ENCODE data around the gene MS4A4E.
"Not testable (repeated sequence)": the region's sequence is repeated elsewhere in the genome, so short reads cannot be mapped to it uniquely, and the experiment has no call there.

The MS4A4E gene

DNA sequence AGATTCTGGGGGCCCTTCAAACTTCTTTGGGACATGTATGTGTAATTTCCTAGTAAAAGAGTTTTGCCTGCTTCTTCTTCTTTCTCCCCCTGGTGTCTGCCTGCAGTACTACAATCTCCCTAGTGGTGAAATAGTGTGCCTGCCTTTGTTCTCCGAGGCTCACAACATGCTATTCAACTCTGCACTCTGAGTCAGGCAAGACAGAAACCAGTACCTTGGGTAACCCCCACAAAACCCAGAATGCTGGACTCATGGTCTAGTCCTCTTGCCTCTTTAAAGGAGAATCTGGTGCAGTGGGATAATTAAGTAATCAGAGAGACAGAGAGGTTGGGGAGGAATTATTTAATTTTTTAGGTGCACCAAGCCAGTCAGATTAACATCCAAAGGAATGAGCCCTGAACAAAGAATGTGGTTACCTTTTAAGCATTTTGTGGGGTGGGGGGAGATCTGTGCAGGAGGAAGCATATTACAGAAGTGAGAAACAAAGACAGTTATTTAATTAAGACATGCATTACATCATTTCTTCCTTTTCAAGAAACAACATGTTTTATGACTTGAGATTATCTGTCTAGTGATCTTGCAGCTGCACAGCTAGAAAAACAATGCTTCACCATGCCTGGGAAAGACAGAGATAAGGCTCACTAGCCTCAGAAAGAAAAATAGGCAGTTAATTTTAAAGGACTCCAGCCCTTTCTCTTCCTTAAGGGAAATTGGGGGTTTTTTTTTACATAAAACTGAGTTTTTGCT is 49.1 kb downstream of the MS4A4E start:
- peak; percentile 42 for DNase-seq (ENCODE audit: low read depth)
- TF ChIP-seq, protein P1, sequence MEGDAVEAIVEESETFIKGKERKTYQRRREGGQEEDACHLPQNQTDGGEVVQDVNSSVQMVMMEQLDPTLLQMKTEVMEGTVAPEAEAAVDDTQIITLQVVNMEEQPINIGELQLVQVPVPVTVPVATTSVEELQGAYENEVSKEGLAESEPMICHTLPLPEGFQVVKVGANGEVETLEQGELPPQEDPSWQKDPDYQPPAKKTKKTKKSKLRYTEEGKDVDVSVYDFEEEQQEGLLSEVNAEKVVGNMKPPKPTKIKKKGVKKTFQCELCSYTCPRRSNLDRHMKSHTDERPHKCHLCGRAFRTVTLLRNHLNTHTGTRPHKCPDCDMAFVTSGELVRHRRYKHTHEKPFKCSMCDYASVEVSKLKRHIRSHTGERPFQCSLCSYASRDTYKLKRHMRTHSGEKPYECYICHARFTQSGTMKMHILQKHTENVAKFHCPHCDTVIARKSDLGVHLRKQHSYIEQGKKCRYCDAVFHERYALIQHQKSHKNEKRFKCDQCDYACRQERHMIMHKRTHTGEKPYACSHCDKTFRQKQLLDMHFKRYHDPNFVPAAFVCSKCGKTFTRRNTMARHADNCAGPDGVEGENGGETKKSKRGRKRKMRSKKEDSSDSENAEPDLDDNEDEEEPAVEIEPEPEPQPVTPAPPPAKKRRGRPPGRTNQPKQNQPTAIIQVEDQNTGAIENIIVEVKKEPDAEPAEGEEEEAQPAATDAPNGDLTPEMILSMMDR (conservative IDR thresholded peaks at IDR 0.05; ENCODE audit: control insufficient read depth, insufficient read depth, low read depth, low read length) = peak; percentile 85
- H3K4me3 ChIP-seq (ENCODE audit: control insufficient read depth, low read depth, low read length) = no peak overlapping the region

DNA sequence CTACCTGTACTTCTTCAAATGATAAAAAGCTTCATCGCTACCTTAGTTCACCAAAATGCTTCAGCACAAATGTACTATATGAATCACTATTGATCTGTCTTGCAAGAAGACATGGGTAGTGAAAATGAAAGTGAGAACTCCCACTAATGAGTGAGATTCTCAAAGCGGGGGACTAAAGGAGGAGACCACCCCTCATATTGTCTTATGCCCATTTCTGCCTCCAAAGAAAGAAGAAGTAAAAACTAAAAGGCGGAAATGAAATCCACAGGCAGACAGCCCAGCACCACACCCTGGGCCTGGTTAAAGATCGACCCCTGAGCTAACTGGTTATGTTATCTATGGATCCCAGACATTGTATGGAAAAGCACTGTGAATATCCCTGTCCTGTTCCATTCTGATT is 50.4 kb downstream of the MS4A4E start:
- H3K4me3 ChIP-seq (ENCODE audit: control insufficient read depth, low read depth, low read length); DNase-seq (ENCODE audit: low read depth): not testable (repeated sequence)

DNA sequence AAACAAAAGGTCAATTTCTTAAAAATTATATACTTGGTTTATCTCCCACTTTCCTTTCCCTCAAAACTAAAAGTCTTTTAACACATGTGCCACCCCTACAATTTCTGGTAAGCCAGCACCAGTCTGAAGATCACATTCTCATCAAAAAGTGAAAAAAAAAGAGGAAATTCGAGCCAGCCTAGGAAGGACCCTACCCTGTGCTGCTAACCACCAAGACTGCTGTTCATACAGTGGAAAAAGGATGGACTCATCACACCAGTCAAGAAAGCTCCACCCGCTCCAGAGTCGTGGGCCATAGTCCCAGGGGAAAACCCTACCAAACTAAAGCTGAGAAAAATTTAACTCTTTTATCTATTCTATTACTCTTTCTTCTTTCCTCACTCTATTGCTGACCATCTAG is 54.5 kb downstream of the MS4A4E start:
- H3K4me3 ChIP-seq (ENCODE audit: control insufficient read depth, low read depth, low read length); DNase-seq (ENCODE audit: low read depth): not testable (repeated sequence)

DNA sequence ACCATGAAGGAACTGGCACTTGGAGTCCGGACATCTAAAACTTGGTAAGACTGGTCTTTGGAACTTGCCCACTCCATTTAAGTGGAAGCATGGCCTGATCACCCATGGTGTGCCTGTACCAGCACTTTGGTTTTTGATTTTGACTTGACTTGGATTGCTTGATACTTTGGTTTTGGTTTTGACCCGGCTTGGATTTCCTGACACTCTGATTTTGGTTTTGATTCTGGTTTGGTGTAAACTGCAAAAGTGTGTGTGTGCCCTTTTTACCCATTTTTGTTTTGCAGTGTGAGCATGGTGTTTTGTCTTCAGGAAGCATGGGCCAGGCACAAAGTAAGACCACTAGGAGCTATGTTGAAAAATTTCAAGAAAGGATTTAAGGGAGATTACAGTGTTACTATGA is 56.8 kb downstream of the MS4A4E start:
- H3K4me3 ChIP-seq (ENCODE audit: control insufficient read depth, low read depth, low read length); DNase-seq (ENCODE audit: low read depth): not testable (repeated sequence)

DNA sequence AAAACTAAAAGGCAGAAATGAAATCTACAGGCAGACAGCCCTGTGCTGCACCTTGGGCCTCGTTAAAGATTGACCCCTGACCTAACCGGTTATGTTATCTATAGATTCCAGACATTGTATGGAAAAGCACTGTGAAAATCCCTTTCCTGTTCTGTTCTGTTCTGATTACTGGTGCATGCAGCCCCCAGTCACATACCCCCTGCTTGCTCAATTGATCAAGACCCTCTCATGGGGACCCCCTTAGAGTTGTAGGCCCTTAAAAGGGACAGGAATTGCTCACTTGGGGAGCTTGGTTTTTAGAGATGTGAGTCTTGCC is 57.5 kb downstream of the MS4A4E start:
- DNase-seq (ENCODE audit: low read depth); H3K4me3 ChIP-seq (ENCODE audit: control insufficient read depth, low read depth, low read length): not testable (repeated sequence)

DNA sequence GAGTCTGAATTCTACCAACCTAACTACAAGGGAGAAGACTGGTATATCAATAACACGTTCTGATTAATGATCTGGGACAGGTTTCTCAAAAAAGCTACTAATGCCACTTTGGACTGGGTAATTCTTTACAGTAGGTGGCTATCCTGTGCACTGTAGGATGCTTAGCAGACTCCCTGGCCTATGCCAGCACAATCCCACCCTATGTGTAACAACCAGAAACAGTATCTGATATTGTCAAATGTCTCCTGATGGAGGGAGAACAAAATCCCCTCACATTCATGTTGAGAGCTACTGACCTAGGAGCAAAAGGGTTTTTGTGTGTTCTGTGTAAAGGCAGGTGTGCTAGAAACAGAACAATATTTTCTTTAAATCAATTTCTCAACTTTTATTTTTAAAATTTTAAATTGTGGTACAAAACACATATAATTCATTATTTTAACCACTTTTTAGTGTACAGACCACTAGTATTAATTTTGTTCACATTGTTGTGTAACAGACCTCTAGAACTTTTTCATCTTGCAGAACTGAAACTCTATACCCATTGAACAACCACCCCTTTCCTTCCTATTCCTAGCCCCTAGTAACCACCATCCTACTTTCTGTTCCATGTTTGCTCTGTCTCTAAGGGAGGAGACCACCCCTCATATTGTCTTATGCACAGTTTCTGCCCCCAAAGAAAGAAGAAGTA is 58.0 kb downstream of the MS4A4E start:
- DNase-seq (ENCODE audit: low read depth) = no peak
- no peak overlapping the region for H3K4me3 ChIP-seq (ENCODE audit: control insufficient read depth, low read depth, low read length)
- TF ChIP-seq, protein P1 (conservative IDR thresholded peaks at IDR 0.05; ENCODE audit: control insufficient read depth, insufficient read depth, low read depth, low read length) = no peak

DNA sequence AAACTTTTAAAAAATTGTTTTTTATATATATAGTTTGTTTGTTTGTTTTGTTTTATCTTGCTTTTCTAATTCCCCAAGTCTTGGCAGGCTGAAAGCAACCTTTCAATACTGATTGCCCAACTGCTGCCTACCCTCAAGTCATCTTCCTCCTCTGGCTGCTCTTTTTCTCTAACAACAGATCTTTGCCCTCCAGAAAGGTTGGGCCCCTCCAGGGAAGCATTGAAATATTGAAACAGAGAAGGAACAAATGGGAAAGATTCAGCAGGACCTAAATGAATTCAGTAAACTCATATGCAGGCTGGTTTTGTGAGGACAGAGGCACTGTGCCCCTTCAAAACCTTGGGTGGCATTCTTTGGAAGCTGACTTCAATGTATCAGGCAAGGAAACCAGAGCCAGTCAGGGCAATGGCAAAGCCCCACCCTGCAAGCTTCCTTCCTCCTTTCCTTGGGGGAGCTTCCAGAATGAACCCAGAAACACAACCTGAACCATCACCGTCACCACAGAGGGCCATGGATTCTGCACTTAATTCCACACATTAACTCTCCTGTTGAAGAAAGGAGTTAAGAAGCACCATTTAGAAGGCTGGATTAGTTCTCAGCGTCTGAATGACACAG is 59.2 kb downstream of the MS4A4E start:
- no peak overlapping the region for H3K4me3 ChIP-seq (ENCODE audit: control insufficient read depth, low read depth, low read length)
- TF ChIP-seq, protein P1 (conservative IDR thresholded peaks at IDR 0.05; ENCODE audit: control insufficient read depth, insufficient read depth, low read depth, low read length) = no peak
- DNase-seq (ENCODE audit: low read depth) = no peak

DNA sequence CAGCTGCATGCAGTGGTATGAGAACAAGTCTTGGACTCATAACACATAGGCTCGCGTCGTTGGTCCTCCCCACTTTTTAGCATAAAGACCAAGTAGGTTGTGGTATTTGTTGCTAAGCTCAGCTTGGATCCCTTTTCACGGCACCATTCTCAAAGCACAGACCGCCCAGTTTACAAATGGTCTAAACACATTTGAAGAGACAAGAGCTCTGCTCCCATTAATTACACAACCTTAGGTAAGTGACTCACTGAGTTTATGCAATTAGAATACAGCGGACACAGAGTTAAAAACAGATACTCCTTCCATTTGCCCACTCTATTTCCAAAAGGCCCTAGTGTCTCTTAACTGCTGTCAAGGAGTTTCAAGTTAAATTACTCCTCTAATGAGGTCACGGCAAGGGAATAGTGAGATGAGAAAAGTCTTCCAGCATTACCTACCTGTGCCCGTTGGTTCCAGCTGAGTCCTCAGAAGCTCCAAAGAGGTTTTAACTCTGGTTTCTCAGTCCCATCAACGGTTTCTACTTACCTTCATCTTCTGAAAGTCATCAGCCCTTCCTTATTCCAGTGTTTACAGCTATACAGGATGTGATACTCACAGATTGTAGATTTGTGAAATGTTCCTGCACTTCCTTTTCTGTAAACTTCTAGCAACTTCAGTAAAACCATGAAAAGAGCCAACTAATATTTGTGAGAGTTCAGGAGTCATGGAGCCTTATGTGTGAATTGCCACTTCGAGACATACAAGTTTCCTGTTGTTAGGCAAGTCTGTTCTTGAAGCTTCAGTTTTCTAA is 60.2 kb downstream of the MS4A4E start, which contains the start of gene MS4A6A:
Gene MS4A6A (minus strand): TSS at position 543 of the 790 bp plus-strand sequence. CDS start 1,356 bp downstream, outside the sequence.
- H3K4me3 ChIP-seq (ENCODE audit: control insufficient read depth, low read depth, low read length) = no peak within 1 kb of the TSS
- DNase-seq (ENCODE audit: low read depth) = no peak
- TF ChIP-seq, protein P1 (conservative IDR thresholded peaks at IDR 0.05; ENCODE audit: control insufficient read depth, insufficient read depth, low read depth, low read length) = no peak
